ENCODE data around the gene PDCD1LG2. TPM values are rescaled to one million over a fixed set of nuclear protein-coding genes. Genes with fewer than 3 reads are reported as not detected.

Gene PDCD1LG2
- total RNA-seq, 1 experiment from 2014 or later: 0.47 TPM

- no peaks in the 10 kb centered on the region for H3K36me3 ChIP-seq (ENCODE audit: insufficient read depth, low read length, poor library complexity, severe bottlenecking)
- POLR2A ChIA-PET (ENCODE audit: low non-redundant PET): no interaction called here
- no peak overlapping the region for H3K4me3 ChIP-seq (ENCODE audit: low read depth, low read length, poor library complexity, severe bottlenecking)
- H3K9me3 ChIP-seq (ENCODE audit: low read depth, low read length, poor library complexity, severe bottlenecking): no peaks in the 10 kb centered on the region
- H3K27ac ChIP-seq (ENCODE audit: low read depth, low read length, poor library complexity, severe bottlenecking): no peak overlapping the region
- TF ChIP-seq CTCF (conservative IDR thresholded peaks at IDR 0.05; ENCODE audit: low read depth, low read length) (no peak), EZH2 (IDR thresholded peaks at IDR 0.05; ENCODE audit: borderline replicate concordance, low read depth, low read length, poor library complexity, severe bottlenecking) (no peak)
- DNase-seq (ENCODE audit: low spot score): no peak
- intact Hi-C loops (cut with micrococcal nuclease; ENCODE audit: unreplicated experiment): no loop called here
- CTCF ChIA-PET: no interaction called here
- no peaks in the 10 kb centered on the region for H3K27me3 ChIP-seq (replicated peaks; ENCODE audit: insufficient read depth, low read depth, low read length, poor library complexity)
- no TSS peak for BruUV-seq (replicated peaks)
- no peaks in the 10 kb centered on the region for H3K4me1 ChIP-seq (ENCODE audit: insufficient read depth, low read length, poor library complexity, severe bottlenecking)
Observed at GRCh38 chr9:5529683-5530221, 19.4 kb downstream of the PDCD1LG2 start.

GRCh38 chr9:5531101-5531882 lies 21.0 kb downstream of the PDCD1LG2 start:
- ChIA-PET CTCF (no interaction called here), POLR2A (ENCODE audit: low non-redundant PET) (no interaction called here)
- Histone ChIP-seq H3K9me3 (ENCODE audit: low read depth, low read length, poor library complexity, severe bottlenecking) (no peaks in the 10 kb centered on the region), H3K4me3 (ENCODE audit: low read depth, low read length, poor library complexity, severe bottlenecking) (no peak overlapping the region), H3K27me3 (replicated peaks; ENCODE audit: insufficient read depth, low read depth, low read length, poor library complexity) (no peaks in the 10 kb centered on the region), H3K36me3 (ENCODE audit: insufficient read depth, low read length, poor library complexity, severe bottlenecking) (no peaks in the 10 kb centered on the region), H3K27ac (ENCODE audit: low read depth, low read length, poor library complexity, severe bottlenecking) (no peak overlapping the region), H3K4me1 (ENCODE audit: insufficient read depth, low read length, poor library complexity, severe bottlenecking) (no peaks in the 10 kb centered on the region)
- no TSS peak for BruUV-seq (replicated peaks)
- intact Hi-C loops (cut with micrococcal nuclease; ENCODE audit: unreplicated experiment): no loop called here
- TF ChIP-seq EZH2 (IDR thresholded peaks at IDR 0.05; ENCODE audit: borderline replicate concordance, low read depth, low read length, poor library complexity, severe bottlenecking) (no peak), CTCF (conservative IDR thresholded peaks at IDR 0.05; ENCODE audit: low read depth, low read length) (no peak)
- no peak for DNase-seq (ENCODE audit: low spot score)

- POLR2A ChIA-PET (ENCODE audit: low non-redundant PET): no interaction called here
- BruUV-seq (replicated peaks): no TSS peak
- H3K4me1 ChIP-seq (ENCODE audit: insufficient read depth, low read length, poor library complexity, severe bottlenecking): no peaks in the 10 kb centered on the region
- intact Hi-C loops (cut with micrococcal nuclease; ENCODE audit: unreplicated experiment): no loop called here
- no peaks in the 10 kb centered on the region for H3K27me3 ChIP-seq (replicated peaks; ENCODE audit: insufficient read depth, low read depth, low read length, poor library complexity)
- CTCF ChIA-PET: no interaction called here
- H3K4me3 ChIP-seq (ENCODE audit: low read depth, low read length, poor library complexity, severe bottlenecking): no peak overlapping the region
- no peaks in the 10 kb centered on the region for H3K36me3 ChIP-seq (ENCODE audit: insufficient read depth, low read length, poor library complexity, severe bottlenecking)
- no peak for TF ChIP-seq CTCF (conservative IDR thresholded peaks at IDR 0.05; ENCODE audit: low read depth, low read length)
- no peak for TF ChIP-seq EZH2 (IDR thresholded peaks at IDR 0.05; ENCODE audit: borderline replicate concordance, low read depth, low read length, poor library complexity, severe bottlenecking)
- H3K27ac ChIP-seq (ENCODE audit: low read depth, low read length, poor library complexity, severe bottlenecking): no peak overlapping the region
- H3K9me3 ChIP-seq (ENCODE audit: low read depth, low read length, poor library complexity, severe bottlenecking): no peaks in the 10 kb centered on the region
- DNase-seq (ENCODE audit: low spot score): no peak
Observed at GRCh38 chr9:5532306-5532705, 22.0 kb downstream of the PDCD1LG2 start.
